Liver (tissue), 3 donors: ENCODE measurements around the gene HSD17B8.

ENCODE experiments used
- JUND ChIP-seq, 2 donors: IDR thresholded peaks; 2 replicates each; pipeline ENCODE4 v1.6.1; 2016; ENCODE audit warnings: antibody characterized with exemption in 2 of 2
- NR2F2 ChIP-seq: IDR thresholded peaks from 2 replicates; pipeline ENCODE4 v1.6.1; 2016; ENCODE audit warnings: antibody characterized with exemption
- RAD21 ChIP-seq, 2 donors: IDR thresholded peaks; 2 replicates each; pipeline ENCODE4 v1.6.1; 2016; ENCODE audit warnings: antibody characterized with exemption in 2 of 2, mild to moderate bottlenecking in 2 of 2
- SP1 ChIP-seq: IDR thresholded peaks from 2 replicates; pipeline ENCODE4 v1.6.1; 2018; ENCODE audit warnings: antibody characterized with exemption, mild to moderate bottlenecking
- YY1 ChIP-seq: IDR thresholded peaks from 2 replicates; pipeline ENCODE4 v1.6.1; 2016; ENCODE audit warnings: antibody characterized with exemption, mild to moderate bottlenecking
- TF ChIP-seq, protein P1 (sequence below): IDR thresholded peaks from 2 replicates; pipeline ENCODE4 v1.6.1; 2016; ENCODE audit warnings: antibody characterized with exemption
- TF ChIP-seq, protein P2 (sequence below): fragments of 150-350 bp; IDR thresholded peaks from 2 replicates; pipeline ENCODE4 v1.5.1; 2017; ENCODE audit warnings: improper control_type of control experiment, low read depth, low read length; ENCODE audit not compliant: missing input control
- TF ChIP-seq, protein P3 (sequence below): IDR thresholded peaks from 2 replicates; pipeline ENCODE4 v1.6.1; 2016; ENCODE audit warnings: antibody characterized with exemption, mild to moderate bottlenecking
- donor health status: healthy.
- donor health status: healthy.

DNA sequence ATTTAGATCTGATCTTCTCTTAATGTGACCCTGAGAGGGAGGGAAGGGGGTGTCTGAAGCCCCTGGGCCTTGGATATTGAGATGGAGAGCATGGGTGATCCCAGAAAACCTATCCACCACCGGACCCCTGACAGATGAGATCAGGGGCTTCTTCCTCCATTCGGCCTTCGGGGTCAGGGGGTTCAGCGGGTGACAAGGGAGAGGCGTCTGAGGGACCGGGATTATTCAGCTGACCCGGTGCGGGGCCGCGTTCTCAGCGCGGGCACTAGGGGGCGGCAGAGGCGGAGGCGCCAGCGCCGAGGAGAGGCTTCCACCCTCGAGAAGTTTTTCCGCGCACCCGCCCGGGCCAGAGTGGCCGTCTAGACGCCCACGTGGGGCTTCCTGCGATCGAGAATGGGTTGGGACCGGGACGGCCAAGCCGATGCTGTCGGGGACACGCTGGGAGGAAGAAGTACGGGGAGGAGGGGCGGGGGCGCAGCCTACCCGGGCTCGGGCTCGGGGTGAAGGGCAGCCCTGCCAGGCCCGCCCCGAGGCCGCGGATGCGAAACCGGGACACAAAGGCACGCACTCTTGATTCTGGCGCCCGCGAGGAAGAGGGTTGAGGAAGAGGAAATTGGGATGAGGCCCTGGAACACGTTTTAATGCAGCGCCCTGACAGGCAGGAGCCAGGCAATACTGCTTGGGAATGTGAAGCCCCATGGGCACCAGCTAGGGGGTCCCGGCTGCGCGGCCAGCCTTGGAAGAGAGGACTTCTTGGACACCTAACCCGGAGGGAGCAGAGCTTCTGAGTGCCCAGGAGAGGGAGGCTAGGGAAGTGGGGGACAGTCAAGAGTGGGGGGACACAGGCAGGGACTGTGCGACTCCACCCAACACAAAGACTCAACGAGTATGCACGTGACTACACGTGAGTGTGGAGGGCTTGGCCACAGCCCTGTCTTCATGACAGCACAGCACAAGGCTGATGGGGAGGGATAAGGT is 42.8 kb upstream of the HSD17B8 start:
- peak; percentile 80 to 86 for TF ChIP-seq RAD21 (IDR thresholded peaks at IDR 0.05)
- TF ChIP-seq SP1 = no peak
- TF ChIP-seq, protein P1, sequence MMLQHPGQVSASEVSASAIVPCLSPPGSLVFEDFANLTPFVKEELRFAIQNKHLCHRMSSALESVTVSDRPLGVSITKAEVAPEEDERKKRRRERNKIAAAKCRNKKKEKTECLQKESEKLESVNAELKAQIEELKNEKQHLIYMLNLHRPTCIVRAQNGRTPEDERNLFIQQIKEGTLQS = no peak
- TF ChIP-seq JUND (IDR thresholded peaks at IDR 0.05) = no peak
- TF ChIP-seq, protein P2, sequence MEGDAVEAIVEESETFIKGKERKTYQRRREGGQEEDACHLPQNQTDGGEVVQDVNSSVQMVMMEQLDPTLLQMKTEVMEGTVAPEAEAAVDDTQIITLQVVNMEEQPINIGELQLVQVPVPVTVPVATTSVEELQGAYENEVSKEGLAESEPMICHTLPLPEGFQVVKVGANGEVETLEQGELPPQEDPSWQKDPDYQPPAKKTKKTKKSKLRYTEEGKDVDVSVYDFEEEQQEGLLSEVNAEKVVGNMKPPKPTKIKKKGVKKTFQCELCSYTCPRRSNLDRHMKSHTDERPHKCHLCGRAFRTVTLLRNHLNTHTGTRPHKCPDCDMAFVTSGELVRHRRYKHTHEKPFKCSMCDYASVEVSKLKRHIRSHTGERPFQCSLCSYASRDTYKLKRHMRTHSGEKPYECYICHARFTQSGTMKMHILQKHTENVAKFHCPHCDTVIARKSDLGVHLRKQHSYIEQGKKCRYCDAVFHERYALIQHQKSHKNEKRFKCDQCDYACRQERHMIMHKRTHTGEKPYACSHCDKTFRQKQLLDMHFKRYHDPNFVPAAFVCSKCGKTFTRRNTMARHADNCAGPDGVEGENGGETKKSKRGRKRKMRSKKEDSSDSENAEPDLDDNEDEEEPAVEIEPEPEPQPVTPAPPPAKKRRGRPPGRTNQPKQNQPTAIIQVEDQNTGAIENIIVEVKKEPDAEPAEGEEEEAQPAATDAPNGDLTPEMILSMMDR = peak; percentile 86
- TF ChIP-seq, protein P3, sequence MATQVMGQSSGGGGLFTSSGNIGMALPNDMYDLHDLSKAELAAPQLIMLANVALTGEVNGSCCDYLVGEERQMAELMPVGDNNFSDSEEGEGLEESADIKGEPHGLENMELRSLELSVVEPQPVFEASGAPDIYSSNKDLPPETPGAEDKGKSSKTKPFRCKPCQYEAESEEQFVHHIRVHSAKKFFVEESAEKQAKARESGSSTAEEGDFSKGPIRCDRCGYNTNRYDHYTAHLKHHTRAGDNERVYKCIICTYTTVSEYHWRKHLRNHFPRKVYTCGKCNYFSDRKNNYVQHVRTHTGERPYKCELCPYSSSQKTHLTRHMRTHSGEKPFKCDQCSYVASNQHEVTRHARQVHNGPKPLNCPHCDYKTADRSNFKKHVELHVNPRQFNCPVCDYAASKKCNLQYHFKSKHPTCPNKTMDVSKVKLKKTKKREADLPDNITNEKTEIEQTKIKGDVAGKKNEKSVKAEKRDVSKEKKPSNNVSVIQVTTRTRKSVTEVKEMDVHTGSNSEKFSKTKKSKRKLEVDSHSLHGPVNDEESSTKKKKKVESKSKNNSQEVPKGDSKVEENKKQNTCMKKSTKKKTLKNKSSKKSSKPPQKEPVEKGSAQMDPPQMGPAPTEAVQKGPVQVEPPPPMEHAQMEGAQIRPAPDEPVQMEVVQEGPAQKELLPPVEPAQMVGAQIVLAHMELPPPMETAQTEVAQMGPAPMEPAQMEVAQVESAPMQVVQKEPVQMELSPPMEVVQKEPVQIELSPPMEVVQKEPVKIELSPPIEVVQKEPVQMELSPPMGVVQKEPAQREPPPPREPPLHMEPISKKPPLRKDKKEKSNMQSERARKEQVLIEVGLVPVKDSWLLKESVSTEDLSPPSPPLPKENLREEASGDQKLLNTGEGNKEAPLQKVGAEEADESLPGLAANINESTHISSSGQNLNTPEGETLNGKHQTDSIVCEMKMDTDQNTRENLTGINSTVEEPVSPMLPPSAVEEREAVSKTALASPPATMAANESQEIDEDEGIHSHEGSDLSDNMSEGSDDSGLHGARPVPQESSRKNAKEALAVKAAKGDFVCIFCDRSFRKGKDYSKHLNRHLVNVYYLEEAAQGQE = peak; percentile 4
- TF ChIP-seq YY1 = no peak
- no peak for TF ChIP-seq NR2F2
